GM10248 (cell line): Measurements from ENCODE around the gene AQP12A.

Source experiments
- CTCF ChIA-PET: fragments of 300-600 bp; sonication (Branson Sonifier 250); formaldehyde crosslinking; extraction: SDS; loops from one replicate; lab custom pipeline; 2021; ENCODE audit warnings: antibody characterized with exemption; lab: Yijun Ruan, JAX
- POLR2A ChIA-PET: fragments of 350-650 bp; sonication (Branson Sonifier 250); formaldehyde crosslinking; extraction: SDS; loops from one replicate; lab custom pipeline; 2020; ENCODE audit warnings: antibody characterized with exemption; lab: Yijun Ruan, JAX
- DNase-seq: peaks from one replicate; pipeline ENCODE4 v3.0.0; 2012; ENCODE audit errors: extremely low spot score
- TF ChIP-seq, protein P1 (sequence below): IDR thresholded peaks from 2 replicates; pipeline ENCODE4 v1.5.1; 2012; ENCODE audit warnings: mild to moderate bottlenecking, low read depth; ENCODE audit errors: extremely low read depth, missing control alignments, control extremely low read depth

AQP12A gene

DNA sequence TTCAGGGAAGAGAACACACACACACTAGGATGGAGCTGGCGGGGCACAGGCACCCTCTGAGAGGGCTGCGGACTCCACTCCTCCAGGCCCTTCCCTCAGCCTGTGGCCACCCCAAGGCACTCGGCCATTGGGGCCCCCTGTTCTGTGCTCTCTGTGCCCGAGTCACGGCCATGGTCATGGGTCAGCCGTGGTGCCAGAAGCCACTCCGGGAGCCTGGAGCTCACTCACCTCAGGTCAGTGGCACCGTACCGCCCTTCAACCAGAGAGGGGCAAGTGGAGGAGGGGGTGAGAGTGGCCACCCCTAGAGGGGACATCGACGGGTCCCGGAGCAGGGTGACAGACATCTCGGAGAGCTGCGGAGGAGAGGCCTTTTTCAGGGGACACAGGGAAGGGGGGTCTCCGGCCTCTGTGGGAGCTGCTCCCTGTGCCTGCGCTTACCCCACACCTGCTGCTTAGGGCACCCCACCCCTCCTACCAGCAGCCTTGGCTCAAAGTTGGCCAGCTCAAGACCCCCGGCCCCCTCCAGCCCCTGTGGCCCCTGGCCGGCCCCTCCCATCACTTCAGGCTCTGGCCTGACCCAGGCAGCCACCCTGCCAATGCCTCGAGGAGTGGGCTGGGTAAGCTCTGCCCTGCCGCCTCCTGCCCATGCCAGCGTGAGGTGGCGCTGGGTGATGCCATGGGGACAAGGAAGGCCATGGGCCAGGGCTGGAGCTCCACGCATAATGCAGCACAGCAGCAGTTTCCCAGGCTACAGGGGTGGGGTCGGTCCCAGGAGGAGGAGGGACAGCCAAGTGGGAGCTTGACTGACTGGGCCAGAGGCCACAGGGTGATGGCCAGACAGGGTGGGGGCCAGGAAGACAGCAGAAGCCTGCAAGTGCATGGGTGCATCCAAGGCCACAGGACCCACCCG is 29.3 kb downstream of the AQP12A start:
- POLR2A ChIA-PET = no interaction called here
- TF ChIP-seq, protein P1, sequence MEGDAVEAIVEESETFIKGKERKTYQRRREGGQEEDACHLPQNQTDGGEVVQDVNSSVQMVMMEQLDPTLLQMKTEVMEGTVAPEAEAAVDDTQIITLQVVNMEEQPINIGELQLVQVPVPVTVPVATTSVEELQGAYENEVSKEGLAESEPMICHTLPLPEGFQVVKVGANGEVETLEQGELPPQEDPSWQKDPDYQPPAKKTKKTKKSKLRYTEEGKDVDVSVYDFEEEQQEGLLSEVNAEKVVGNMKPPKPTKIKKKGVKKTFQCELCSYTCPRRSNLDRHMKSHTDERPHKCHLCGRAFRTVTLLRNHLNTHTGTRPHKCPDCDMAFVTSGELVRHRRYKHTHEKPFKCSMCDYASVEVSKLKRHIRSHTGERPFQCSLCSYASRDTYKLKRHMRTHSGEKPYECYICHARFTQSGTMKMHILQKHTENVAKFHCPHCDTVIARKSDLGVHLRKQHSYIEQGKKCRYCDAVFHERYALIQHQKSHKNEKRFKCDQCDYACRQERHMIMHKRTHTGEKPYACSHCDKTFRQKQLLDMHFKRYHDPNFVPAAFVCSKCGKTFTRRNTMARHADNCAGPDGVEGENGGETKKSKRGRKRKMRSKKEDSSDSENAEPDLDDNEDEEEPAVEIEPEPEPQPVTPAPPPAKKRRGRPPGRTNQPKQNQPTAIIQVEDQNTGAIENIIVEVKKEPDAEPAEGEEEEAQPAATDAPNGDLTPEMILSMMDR = no peak
- no peak for DNase-seq
- CTCF ChIA-PET = no interaction called here

DNA sequence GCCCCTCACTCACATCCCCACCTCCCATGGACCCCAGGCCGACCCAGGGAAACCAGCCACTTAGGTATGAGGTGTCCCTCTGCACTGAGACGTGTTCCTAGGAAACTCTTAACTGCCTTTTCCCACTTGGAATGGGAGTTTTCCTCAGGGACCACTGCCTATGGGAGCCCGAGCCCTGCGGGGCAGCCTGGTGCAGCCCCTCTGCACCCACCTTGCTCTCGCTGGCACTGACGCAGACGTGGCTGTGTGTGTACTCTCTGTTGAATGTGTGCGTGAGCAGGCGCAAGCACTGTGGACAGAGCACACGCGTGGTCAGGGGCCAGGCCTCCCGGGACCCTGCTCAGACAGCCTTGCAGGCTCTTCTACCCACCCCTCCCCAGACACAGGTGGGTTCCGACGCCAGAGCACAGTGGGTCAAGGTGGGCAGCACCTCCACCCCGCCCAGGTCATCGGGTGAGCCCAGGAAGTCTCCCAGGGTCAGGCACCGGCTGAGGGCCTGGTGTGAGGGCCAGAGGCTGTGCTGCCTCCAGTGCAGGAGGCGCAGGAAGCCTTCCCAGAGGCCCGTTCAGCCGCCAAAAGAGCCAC is 30.0 kb downstream of the AQP12A start:
- ChIA-PET CTCF (no interaction called here), POLR2A (no interaction called here)
- TF ChIP-seq, protein P1 = no peak
- DNase-seq = no peak

DNA sequence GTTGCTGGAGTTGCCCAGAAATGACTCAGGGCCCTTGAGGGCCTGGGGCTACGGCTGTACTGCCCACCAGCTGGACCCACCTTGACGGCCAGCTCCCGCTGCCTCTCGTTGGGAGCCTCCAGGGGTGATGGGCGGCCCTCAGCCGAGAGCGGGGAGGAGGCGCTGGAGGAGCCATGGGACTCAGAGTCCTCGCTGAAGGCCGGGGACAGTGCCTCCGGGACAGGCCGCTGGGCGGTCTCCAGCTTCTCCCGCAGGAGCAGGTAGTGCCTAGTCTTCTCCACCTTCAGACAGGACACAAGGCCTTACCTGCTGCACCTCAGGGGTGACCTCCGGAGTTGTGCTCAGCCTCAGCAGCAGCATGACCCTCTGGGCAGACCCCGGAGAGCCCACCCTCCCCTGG is 30.7 kb downstream of the AQP12A start:
- POLR2A ChIA-PET = no interaction called here
- CTCF ChIA-PET = no interaction called here
- TF ChIP-seq, protein P1 = no peak
- DNase-seq = no peak

DNA sequence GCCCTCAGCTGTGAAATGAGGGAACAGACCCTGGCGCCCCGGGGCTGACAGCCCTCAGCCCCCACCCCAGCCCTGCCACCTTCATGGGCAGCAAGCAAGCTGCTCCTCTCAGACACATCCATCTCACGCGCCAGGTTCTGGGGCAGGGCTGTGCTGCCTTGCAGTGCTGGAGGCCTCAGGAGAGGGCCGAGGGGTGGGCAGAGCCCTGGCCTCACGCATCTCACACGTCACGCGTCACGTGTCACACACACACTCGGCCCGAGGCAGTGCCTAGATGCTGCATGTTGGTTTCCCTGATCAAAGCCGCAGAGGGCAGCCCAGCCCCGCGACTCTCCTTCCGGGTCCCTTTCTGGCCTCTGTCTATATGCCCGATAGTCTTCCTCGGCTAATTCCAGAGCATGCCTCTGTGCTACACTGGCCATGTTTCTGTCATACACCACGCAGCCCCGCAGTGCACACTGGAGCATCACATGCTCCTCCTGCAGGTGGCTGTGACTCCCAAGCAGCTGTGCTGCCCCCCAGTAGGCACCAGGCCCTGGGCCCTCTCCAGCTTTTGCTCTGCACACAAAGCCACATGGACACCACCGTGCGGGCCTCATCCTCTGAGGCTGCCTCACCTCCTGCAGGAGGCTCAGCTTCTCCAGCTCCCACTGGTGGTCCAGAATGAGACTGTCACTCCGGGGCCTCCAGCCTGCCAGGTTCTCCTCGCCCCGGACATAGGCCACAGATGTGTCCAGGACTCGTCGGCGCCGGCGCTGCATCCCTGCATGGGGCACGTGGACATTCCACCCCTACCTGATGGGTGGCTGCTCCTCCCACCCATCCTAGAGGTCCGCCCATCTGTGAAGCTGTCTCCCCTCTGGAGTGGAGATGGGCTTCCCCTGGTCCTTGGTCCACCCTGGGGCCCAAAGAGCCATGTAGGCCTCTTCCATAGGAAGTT is 31.4 kb downstream of the AQP12A start:
- POLR2A ChIA-PET = no interaction called here
- CTCF ChIA-PET = no interaction called here
- DNase-seq = no peak
- TF ChIP-seq, protein P1 = no peak

DNA sequence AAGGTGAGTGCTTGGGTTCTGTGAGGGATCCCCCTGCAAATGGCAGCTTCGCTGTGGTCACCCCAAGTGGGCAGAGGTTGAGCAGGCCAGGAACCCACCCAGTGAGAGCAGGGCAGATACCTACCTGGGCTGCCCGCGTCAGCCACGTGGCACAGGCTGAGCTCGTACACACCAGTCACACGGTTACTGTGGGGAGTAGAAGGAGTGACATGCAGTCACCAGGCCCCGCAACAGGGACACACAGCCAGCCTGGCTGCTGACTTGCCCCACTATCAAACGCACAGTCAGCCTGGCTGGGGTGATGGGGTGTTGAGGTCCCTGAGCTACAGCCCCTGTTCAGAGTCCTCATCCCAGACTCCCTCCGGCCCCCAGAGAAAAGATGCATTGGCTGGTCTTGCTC is 32.2 kb downstream of the AQP12A start:
- POLR2A ChIA-PET = no interaction called here
- DNase-seq = no peak
- CTCF ChIA-PET = interaction anchor here (0.7 to 1.3 kb wide), 2 partner anchors 19 to 210 kb away, joined by 3 read pairs; no protein-coding TSS in a partner anchor
- TF ChIP-seq, protein P1 = no peak

DNA sequence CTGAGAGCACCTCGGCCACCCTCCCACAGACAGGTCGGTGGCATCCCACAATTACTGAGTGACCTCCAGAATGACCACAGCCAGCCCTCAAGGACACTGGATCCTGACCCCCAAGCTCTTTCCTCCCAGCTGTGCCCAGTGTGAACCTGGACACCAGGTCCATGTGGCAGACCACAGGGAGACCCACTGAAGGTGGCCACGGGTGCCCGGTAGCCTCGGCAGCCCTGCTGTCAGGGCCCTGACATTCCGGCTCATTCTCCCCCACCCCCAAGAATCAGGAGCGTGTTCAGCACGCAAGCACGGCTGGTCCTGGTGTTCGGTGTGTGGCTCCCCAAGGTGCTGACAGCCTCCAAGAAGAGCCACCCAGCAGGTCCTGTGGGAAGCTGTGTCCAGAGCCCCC is 32.8 kb downstream of the AQP12A start:
- POLR2A ChIA-PET = no interaction called here
- DNase-seq = no peak
- CTCF ChIA-PET = interaction anchor here (0.7 to 1.3 kb wide), 2 partner anchors 20 to 210 kb away, joined by 3 read pairs; no protein-coding TSS in a partner anchor
- TF ChIP-seq, protein P1 = no peak
